ENCODE measurements around the gene BRD7. TPM values are rescaled to one million over a fixed set of nuclear protein-coding genes. Genes with fewer than 3 reads are reported as not detected.
A peak's percentile ranks its signal among the peaks of the same experiment; 100 is the strongest.

Gene BRD7
- total RNA-seq, 1 donor from 2014 or later, result 112 TPM

GRCh38 chr16:50313596-50314478, 55.0 kb downstream of the BRD7 start:
- Mint-ChIP-seq H3K4me1 (ENCODE audit: unreplicated experiment) (peaks cover 9% of the 10 kb centered on the region), H3K4me3 (ENCODE audit: unreplicated experiment) (peak overlapping the region; percentile 19), H3K36me3 (ENCODE audit: low read depth, unreplicated experiment) (peaks cover 39% of the 10 kb centered on the region), H3K27me3 (ENCODE audit: unreplicated experiment) (peaks cover 9% of the 10 kb centered on the region), H3K27ac (ENCODE audit: unreplicated experiment) (peak overlapping the region; percentile 80), H3K9me3 (ENCODE audit: unreplicated experiment) (no peaks in the 10 kb centered on the region)
- DNase-seq (ENCODE audit: low spot score), result no peak
- TF ChIP-seq CTCF (IDR thresholded peaks at IDR 0.05; ENCODE audit: unreplicated experiment), result no peak

GRCh38 chr16:50311891-50312501, 56.8 kb downstream of the BRD7 start:
- peaks cover 12% of the 10 kb centered on the region for H3K27me3 Mint-ChIP-seq (ENCODE audit: unreplicated experiment)
- H3K4me1 Mint-ChIP-seq (ENCODE audit: unreplicated experiment), result peaks cover 9% of the 10 kb centered on the region
- DNase-seq (ENCODE audit: low spot score), result no peak
- no peak overlapping the region for H3K27ac Mint-ChIP-seq (ENCODE audit: unreplicated experiment)
- H3K9me3 Mint-ChIP-seq (ENCODE audit: unreplicated experiment), result no peaks in the 10 kb centered on the region
- H3K4me3 Mint-ChIP-seq (ENCODE audit: unreplicated experiment), result no peak overlapping the region
- TF ChIP-seq CTCF (IDR thresholded peaks at IDR 0.05; ENCODE audit: unreplicated experiment), result no peak
- peaks cover 31% of the 10 kb centered on the region for H3K36me3 Mint-ChIP-seq (ENCODE audit: low read depth, unreplicated experiment)

GRCh38 chr16:50311134-50311528, 57.7 kb downstream of the BRD7 start:
- Mint-ChIP-seq H3K9me3 (ENCODE audit: unreplicated experiment) (no peaks in the 10 kb centered on the region), H3K36me3 (ENCODE audit: low read depth, unreplicated experiment) (peaks cover 22% of the 10 kb centered on the region), H3K4me3 (ENCODE audit: unreplicated experiment) (no peak overlapping the region), H3K27me3 (ENCODE audit: unreplicated experiment) (peaks cover 12% of the 10 kb centered on the region), H3K27ac (ENCODE audit: unreplicated experiment) (no peak overlapping the region), H3K4me1 (ENCODE audit: unreplicated experiment) (peaks cover 12% of the 10 kb centered on the region)
- no peak for DNase-seq (ENCODE audit: low spot score)
- TF ChIP-seq CTCF (IDR thresholded peaks at IDR 0.05; ENCODE audit: unreplicated experiment), result no peak

GRCh38 chr16:50310308-50311133, 58.3 kb downstream of the BRD7 start:
- Mint-ChIP-seq H3K27ac (ENCODE audit: unreplicated experiment) (no peak overlapping the region), H3K4me3 (ENCODE audit: unreplicated experiment) (peak overlapping the region; percentile 57), H3K27me3 (ENCODE audit: unreplicated experiment) (peaks cover 12% of the 10 kb centered on the region), H3K36me3 (ENCODE audit: low read depth, unreplicated experiment) (peaks cover 18% of the 10 kb centered on the region), H3K9me3 (ENCODE audit: unreplicated experiment) (no peaks in the 10 kb centered on the region), H3K4me1 (ENCODE audit: unreplicated experiment) (peaks cover 12% of the 10 kb centered on the region)
- no peak for DNase-seq (ENCODE audit: low spot score)
- no peak for TF ChIP-seq CTCF (IDR thresholded peaks at IDR 0.05; ENCODE audit: unreplicated experiment)

Measured in endothelial cell (in vitro differentiated cells).